GM19025 (cell line): Measurements from ENCODE around the gene NLRP11.
"Not testable (repeated sequence)": the region's sequence is repeated elsewhere in the genome, so short reads cannot be mapped to it uniquely, and the experiment has no call there.

Experiments
- ATAC-seq: cut with Tn5 transposase; IDR thresholded peaks from one replicate; pipeline ENCODE4 v1.9.1; 2021; ENCODE audit warnings: mild to moderate bottlenecking, low read depth, moderate library complexity; ENCODE audit not compliant: unreplicated experiment

NLRP11 gene

GRCh38 chr19:55781112-55781511 is 50.7 kb downstream of the NLRP11 start:
- no peak for ATAC-seq

DNA sequence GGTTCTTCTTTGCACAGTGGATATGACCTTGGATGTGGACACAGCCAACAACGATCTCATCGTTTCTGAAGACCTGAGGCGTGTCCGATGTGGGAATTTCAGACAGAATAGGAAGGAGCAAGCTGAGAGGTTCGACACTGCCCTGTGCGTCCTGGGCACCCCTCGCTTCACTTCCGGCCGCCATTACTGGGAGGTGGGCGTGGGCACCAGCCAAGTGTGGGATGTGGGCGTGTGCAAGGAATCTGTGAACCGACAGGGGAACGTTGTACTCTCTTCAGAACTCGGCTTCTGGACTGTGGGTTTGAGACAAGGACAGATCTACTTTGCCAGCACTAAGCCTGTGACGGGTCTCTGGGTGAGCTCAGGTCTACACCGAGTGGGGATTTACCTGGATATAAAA is 53.5 kb downstream of the NLRP11 start:
- ATAC-seq = no peak

DNA sequence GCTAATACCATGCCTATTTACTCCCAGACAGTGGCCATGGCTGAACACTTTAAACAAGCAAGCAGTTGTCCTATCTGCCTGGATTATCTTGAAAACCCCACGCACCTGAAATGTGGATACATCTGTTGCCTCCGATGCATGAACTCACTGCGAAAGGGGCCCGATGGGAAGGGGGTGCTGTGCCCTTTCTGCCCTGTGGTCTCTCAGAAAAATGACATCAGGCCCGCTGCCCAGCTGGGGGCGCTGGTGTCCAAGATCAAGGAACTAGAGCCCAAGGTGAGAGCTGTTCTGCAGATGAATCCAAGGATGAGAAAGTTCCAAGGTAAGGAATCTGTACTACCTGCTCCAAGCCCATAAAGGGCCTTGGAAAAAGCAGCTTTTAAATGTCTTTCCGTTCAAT is 54.3 kb downstream of the NLRP11 start:
- ATAC-seq = no peak

- not testable (repeated sequence) for ATAC-seq
These were observed 62.2 kb downstream of the NLRP11 start for GRCh38 chr19:55769632-55770031.

DNA sequence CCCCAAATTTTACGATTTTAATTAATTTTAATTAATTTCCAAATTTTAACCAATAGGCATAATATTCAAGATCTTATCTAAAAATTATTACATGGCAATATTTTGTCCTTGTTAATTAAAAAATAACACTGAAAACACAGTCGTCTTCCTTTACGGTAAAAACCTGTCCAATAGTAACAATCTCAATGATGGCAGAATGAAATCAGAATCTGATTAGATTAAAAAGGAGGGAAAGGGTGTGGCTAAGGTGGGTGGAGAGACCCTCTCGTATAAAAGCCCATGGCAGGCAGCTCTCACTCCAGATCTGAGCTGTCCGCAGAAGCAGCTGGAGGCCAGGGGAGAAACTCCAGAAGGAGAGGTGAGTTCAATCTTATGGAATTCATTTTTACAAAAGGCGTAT is 63.0 kb downstream of the NLRP11 start, which contains the start of gene RFPL4AL1:
TSS of gene RFPL4AL1 (plus strand) at position 301 of the 400 bp plus-strand sequence. CDS start 2,687 bp downstream, outside the sequence.
- not testable (repeated sequence) for ATAC-seq

- no peak for ATAC-seq
These were observed 65.3 kb downstream of the NLRP11 start for GRCh38 chr19:55766466-55766865.

DNA sequence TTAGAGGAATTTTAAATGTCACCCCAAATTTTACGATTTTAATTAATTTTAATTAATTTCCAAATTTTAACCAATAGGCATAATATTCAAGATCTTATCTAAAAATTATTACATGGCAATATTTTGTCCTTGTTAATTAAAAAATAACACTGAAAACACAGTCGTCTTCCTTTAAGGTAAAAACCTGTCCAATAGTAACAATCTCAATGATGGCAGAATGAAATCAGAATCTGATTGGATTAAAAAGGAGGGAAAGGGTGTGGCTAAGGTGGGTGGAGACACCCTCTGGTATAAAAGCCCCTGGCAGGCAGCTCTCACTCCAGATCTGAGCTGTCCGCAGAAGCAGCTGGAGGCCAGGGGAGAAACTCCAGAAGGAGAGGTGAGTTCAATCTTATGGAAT is 73.0 kb downstream of the NLRP11 start, which contains the start of gene RFPL4A:
TSS of gene RFPL4A (plus strand) at position 301 of the 400 bp plus-strand sequence. CDS start 2,704 bp downstream, outside the sequence.
- not testable (repeated sequence) for ATAC-seq

DNA sequence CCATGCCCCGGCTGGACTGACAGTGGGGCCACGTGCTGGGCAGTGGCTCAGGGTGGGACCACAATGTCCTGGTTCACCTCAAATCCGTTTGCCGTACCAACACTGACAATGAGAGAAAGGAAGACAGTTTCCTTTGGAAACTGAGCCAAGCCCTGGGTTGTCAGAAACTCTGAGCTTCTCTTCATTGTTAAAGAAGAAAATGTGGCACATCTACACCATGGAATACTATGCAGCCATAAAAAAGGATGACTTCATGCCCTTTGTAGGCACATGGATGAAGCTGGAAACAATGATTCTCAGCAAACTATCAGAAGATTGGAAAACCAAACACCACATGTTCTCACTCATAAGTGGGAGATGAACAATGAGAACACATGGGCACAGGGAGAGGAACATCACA is 75.0 kb downstream of the NLRP11 start:
- not testable (repeated sequence) for ATAC-seq

DNA sequence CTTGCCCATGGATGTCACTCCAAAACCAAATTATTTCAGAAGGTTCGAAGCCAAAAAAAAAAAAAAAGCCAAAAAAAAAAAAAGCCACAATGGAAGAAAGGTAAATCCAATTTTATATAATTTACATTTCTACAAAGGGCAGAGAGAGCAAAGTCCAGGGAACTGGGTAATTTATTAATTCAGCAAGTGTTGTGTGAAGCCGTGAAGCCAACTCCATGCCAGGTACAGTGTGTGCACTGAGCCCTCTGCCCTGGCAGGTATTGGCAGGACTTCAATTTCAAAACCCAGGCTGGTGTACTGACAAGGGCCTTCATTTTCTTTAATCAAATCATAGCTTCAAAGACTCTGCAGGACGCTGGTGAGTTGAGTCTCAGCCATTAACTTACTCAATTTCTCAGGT is 78.4 kb downstream of the NLRP11 start:
- ATAC-seq = no peak

DNA sequence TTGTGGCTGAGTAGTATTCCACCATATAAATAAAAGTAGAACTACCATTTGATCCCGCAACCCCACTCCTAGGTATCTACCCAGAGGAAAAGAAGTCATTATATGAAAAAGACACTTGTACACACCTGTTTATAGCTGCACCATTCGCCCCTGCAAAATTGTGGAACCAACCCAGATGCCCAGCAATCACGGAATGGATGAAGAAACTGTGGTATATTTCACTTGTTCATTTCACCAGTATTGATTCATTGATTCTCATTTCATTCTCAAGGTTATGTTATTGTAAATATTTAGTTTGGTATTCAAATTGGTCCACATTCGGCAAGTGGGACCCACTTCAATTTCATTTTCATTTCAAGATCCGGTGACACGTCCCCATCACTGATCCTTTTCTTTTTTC is 81.1 kb downstream of the NLRP11 start:
- no peak for ATAC-seq

DNA sequence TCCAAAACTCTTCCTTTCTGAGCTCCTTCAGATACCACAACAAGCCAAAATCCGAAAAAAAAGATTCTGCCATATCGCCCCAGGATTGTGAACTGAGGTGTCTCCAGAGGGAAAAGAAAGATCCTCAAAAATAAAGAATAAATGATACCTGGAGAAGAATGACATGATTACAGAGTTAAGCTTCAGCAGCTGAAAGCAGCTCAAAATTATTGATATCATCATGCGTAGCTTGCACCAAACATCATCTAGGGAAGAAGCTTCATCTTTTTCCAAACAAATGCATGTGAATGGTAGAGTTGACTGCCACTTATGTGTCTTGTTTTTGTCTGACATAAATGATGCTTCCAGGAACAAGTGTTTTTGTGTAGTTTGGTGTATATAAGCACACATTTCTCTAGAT is 93.5 kb downstream of the NLRP11 start, which contains the start of gene NLRP9:
TSS of gene NLRP9 (minus strand) at position 101 of the 400 bp plus-strand sequence. CDS start at position 73, 28 bp downstream.
- ATAC-seq = no peak
